H1 (cell line): ENCODE measurements around the gene CFAP97D2.

Experiments
- CBX5 ChIP-seq: fragments of 300-800, 300-1000 bp; sonication (generic); IDR thresholded peaks from 2 replicates; pipeline ENCODE4 v1.7.1; 2016; ENCODE audit warnings: antibody characterized with exemption, low read length, low read depth
- CTCF ChIP-seq, 3 experiments: IDR thresholded peaks; 1 replicate in 2 of 3; 2 replicates in 1 of 3; pipeline versions ENCODE4 v1.5.1 to v1.6.1; 2011; ENCODE audit warnings: low read length in 3 of 3, mild to moderate bottlenecking in 3 of 3, inconsistent platforms in 2 of 3, low read depth in 1 of 3, moderate library complexity in 1 of 3; ENCODE audit not compliant: insufficient read depth in 1 of 3; ENCODE audit errors: control extremely low read depth in 1 of 3
- EP300 ChIP-seq, 2 experiments: IDR thresholded peaks; 1 replicate in 1 of 2; 2 replicates in 1 of 2; pipeline ENCODE4 v1.6.1; 2011 to 2012; ENCODE audit warnings: low read depth in 2 of 2, low read length in 2 of 2, mild to moderate bottlenecking in 2 of 2, borderline replicate concordance in 1 of 2, inconsistent platforms in 1 of 2, moderate library complexity in 1 of 2
- GABPA ChIP-seq: IDR thresholded peaks from 2 replicates; pipeline ENCODE4 v1.6.1; 2011; ENCODE audit warnings: mild to moderate bottlenecking, low read length, moderate library complexity, borderline replicate concordance; ENCODE audit not compliant: insufficient read depth
- POLR2A ChIP-seq, 2 experiments: IDR thresholded peaks; 1 replicate in 1 of 2; 2 replicates in 1 of 2; pipeline ENCODE4 v1.6.1; 2011; ENCODE audit warnings: low read depth in 2 of 2, low read length in 2 of 2, mild to moderate bottlenecking in 2 of 2; ENCODE audit errors: control extremely low read depth in 1 of 2
- SIN3A ChIP-seq, 2 experiments: IDR thresholded peaks in 1 of 2; conservative IDR thresholded peaks in 1 of 2; 2 replicates each; pipeline ENCODE4 v1.6.1; 2011 to 2012; ENCODE audit warnings: low read length in 2 of 2, improper control_type of control experiment in 1 of 2, low read depth in 1 of 2, mild to moderate bottlenecking in 1 of 2
- TAF1 ChIP-seq: IDR thresholded peaks from 2 replicates; pipeline ENCODE4 v1.6.1; 2011; ENCODE audit warnings: mild to moderate bottlenecking, low read depth, low read length
- USF2 ChIP-seq: IDR thresholded peaks from 2 replicates; pipeline ENCODE4 v1.6.1; 2011; ENCODE audit warnings: low read length, improper control_type of control experiment

GRCh38 chr13:114147803-114148520 lies 31.1 kb upstream of the CFAP97D2 start:
- TF ChIP-seq SIN3A (conservative IDR thresholded peaks at IDR 0.05 in 1 of 2, IDR thresholded peaks at IDR 0.05 in 1 of 2; ENCODE audit: low read depth in 1 of 2, low read length in 2 of 2) (no peak), USF2 (no peak), POLR2A (IDR thresholded peaks at IDR 0.05; ENCODE audit: control extremely low read depth in 1 of 2, low read depth in 2 of 2, low read length in 2 of 2) (no peak), GABPA (no peak), CTCF (IDR thresholded peaks at IDR 0.05; ENCODE audit: control extremely low read depth in 1 of 3, insufficient read depth in 1 of 3, low read depth in 1 of 3, low read length in 3 of 3) (no peak), CBX5 (no peak), EP300 (IDR thresholded peaks at IDR 0.05; ENCODE audit: borderline replicate concordance in 1 of 2, low read depth in 2 of 2, low read length in 2 of 2) (no peak), TAF1 (no peak)
